ENCODE data around the gene ZC3H12D.

DNA sequence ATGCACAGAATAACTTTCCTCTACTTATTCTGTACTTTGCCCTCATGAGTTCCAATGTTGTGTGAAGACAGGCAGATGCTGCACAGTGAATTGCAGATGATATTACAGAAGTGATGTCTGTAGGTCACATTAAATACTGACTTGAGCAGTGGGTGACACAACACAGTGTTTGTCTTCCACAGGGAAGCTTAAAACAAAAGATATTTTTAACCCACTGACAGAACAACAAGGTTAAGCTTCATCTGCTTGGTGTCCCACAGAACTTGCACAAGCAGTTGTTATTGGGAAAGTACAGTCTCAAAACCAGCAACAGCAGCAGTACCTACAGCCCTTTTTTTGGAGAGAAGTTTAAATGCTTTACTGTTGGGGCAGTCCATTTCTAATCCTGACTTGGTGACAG lies 74.3 kb downstream of the ZC3H12D start:
- TF ChIP-seq FOXJ2 (tag; IDR thresholded peaks at IDR 0.05) (no peak), MXI1 (IDR thresholded peaks at IDR 0.05; ENCODE audit: low read depth, low read length) (no peak), CTCF (IDR thresholded peaks at IDR 0.05 in 2 of 3, conservative IDR thresholded peaks at IDR 0.05 in 1 of 3; ENCODE audit: insufficient read depth in 2 of 3, low read depth in 1 of 3, low read length in 3 of 3) (no peak), ZFP36 (IDR thresholded peaks at IDR 0.05; ENCODE audit: low read depth, low read length, partially characterized antibody) (no peak), SMAD2 (IDR thresholded peaks at IDR 0.05; ENCODE audit: low read depth, low read length) (no peak), MTA3 (IDR thresholded peaks at IDR 0.05; ENCODE audit: borderline replicate concordance) (no peak), TAF1 (IDR thresholded peaks at IDR 0.05; ENCODE audit: control insufficient read depth, extremely low read depth, insufficient read depth, low read length, severe bottlenecking) (no peak), ZNF124 (CRISPR knock-in tag; IDR thresholded peaks at IDR 0.05) (no peak), EZH2 (IDR thresholded peaks at IDR 0.05; ENCODE audit: borderline replicate concordance, low read depth, low read length) (no peak), HMG20A (CRISPR knock-in tag; conservative IDR thresholded peaks at IDR 0.05) (no peak), MAFK (IDR thresholded peaks at IDR 0.05; ENCODE audit: low read length) (no peak), ZNF407 (IDR thresholded peaks at IDR 0.05; ENCODE audit: low read depth) (no peak), ETV6 (IDR thresholded peaks at IDR 0.05; ENCODE audit: borderline replicate concordance in 1 of 2, low read depth in 2 of 2, low read length in 1 of 2) (no peak), ETV6 (CRISPR knock-in tag; IDR thresholded peaks at IDR 0.05; ENCODE audit: borderline replicate concordance) (no peak)
- TF ChIP-seq, protein P1, sequence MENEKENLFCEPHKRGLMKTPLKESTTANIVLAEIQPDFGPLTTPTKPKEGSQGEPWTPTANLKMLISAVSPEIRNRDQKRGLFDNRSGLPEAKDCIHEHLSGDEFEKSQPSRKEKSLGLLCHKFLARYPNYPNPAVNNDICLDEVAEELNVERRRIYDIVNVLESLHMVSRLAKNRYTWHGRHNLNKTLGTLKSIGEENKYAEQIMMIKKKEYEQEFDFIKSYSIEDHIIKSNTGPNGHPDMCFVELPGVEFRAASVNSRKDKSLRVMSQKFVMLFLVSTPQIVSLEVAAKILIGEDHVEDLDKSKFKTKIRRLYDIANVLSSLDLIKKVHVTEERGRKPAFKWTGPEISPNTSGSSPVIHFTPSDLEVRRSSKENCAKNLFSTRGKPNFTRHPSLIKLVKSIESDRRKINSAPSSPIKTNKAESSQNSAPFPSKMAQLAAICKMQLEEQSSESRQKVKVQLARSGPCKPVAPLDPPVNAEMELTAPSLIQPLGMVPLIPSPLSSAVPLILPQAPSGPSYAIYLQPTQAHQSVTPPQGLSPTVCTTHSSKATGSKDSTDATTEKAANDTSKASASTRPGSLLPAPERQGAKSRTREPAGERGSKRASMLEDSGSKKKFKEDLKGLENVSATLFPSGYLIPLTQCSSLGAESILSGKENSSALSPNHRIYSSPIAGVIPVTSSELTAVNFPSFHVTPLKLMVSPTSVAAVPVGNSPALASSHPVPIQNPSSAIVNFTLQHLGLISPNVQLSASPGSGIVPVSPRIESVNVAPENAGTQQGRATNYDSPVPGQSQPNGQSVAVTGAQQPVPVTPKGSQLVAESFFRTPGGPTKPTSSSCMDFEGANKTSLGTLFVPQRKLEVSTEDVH (IDR thresholded peaks at IDR 0.05; ENCODE audit: low read depth, partially characterized antibody) = no peak

Data from K562 (cell line).